ENCODE results near the gene AGO4.
"Not testable (repeated sequence)": the region's sequence is repeated elsewhere in the genome, so short reads cannot be mapped to it uniquely, and the experiment has no call there.

The AGO4 gene

GRCh38 chr1:35812754-35813153 is 4.9 kb downstream of the AGO4 start:
- FAIRE-seq = not testable (repeated sequence)

GRCh38 chr1:35825255-35825654 is 17.4 kb downstream of the AGO4 start:
- FAIRE-seq = no peak

- FAIRE-seq = no peak
Measured at GRCh38 chr1:35832276-35832905, 24.6 kb downstream of the AGO4 start.

- no peak for FAIRE-seq
Measured at GRCh38 chr1:35833395-35833794, 25.6 kb downstream of the AGO4 start.

- FAIRE-seq = no peak
Measured at GRCh38 chr1:35834218-35834617, 26.4 kb downstream of the AGO4 start.

GRCh38 chr1:35835398-35835797 is 27.6 kb downstream of the AGO4 start:
- no peak for FAIRE-seq

- no peak for FAIRE-seq
Measured at GRCh38 chr1:35836734-35837133, 28.9 kb downstream of the AGO4 start.

GRCh38 chr1:35838693-35839245 is 31.0 kb downstream of the AGO4 start:
- FAIRE-seq = no peak

GRCh38 chr1:35844826-35845225 is 37.0 kb downstream of the AGO4 start:
- FAIRE-seq = no peak

GRCh38 chr1:35845766-35846165 is 38.0 kb downstream of the AGO4 start:
- no peak for FAIRE-seq

- no peak for FAIRE-seq
Measured at GRCh38 chr1:35847935-35848565, 40.2 kb downstream of the AGO4 start.

GRCh38 chr1:35850051-35850450 is 42.2 kb downstream of the AGO4 start:
- no peak for FAIRE-seq

- no peak for FAIRE-seq
Measured at GRCh38 chr1:35850716-35851115, 42.9 kb downstream of the AGO4 start.

GRCh38 chr1:35851132-35851869 is 43.5 kb downstream of the AGO4 start:
- no peak for FAIRE-seq

GRCh38 chr1:35852241-35852640 is 44.4 kb downstream of the AGO4 start:
- FAIRE-seq = no peak

GRCh38 chr1:35854989-35855700 is 47.3 kb downstream of the AGO4 start:
- no peak for FAIRE-seq

- FAIRE-seq = no peak
Measured at GRCh38 chr1:35856964-35857363, 49.1 kb downstream of the AGO4 start.

GRCh38 chr1:35857830-35858229 is 50.0 kb downstream of the AGO4 start:
- FAIRE-seq = peak; percentile 69

GRCh38 chr1:35860696-35861095 is 52.9 kb downstream of the AGO4 start:
- FAIRE-seq = no peak

- FAIRE-seq = no peak
Measured at GRCh38 chr1:35863136-35863535, 55.3 kb downstream of the AGO4 start.

- FAIRE-seq = no peak
Measured at GRCh38 chr1:35863881-35864625, 56.2 kb downstream of the AGO4 start.

- no peak for FAIRE-seq
Measured at GRCh38 chr1:35864813-35865212, 57.0 kb downstream of the AGO4 start.

- no peak for FAIRE-seq
Measured at GRCh38 chr1:35866991-35867390, 59.2 kb downstream of the AGO4 start.

Measured in TTC549 (cell line).